Neuronal stem cell (in vitro differentiated cells): Measurements from ENCODE around the gene VEZF1.

Experiments
- DNase-seq: peaks from one replicate; pipeline ENCODE4 v3.0.0-alpha.2; 2013; ENCODE audit warnings: low spot score
- H2AFZ ChIP-seq: one replicate; pipeline ENCODE4 v1.6.1; 2013; ENCODE audit warnings: mild to moderate bottlenecking, low read length, inconsistent platforms
- H2AK5ac ChIP-seq: 2 replicates; pipeline ENCODE4 v1.6.1; 2013; ENCODE audit warnings: low read depth, mild to moderate bottlenecking, inconsistent platforms, low read length, moderate library complexity, mixed read lengths
- H2BK120ac ChIP-seq: 2 replicates; pipeline ENCODE4 v1.6.1; 2013; ENCODE audit warnings: low read depth, mild to moderate bottlenecking, inconsistent platforms, low read length, moderate library complexity, mixed read lengths
- H2BK12ac ChIP-seq: one replicate; pipeline ENCODE4 v1.6.1; 2013; ENCODE audit warnings: low read length, inconsistent platforms
- H2BK15ac ChIP-seq: 2 replicates; pipeline ENCODE4 v1.6.1; 2013; ENCODE audit warnings: mild to moderate bottlenecking, low read length, inconsistent platforms, mixed read lengths
- H2BK5ac ChIP-seq: one replicate; pipeline ENCODE4 v1.6.1; 2013; ENCODE audit warnings: inconsistent platforms, mild to moderate bottlenecking, low read length, moderate library complexity
- H3K14ac ChIP-seq: one replicate; pipeline ENCODE4 v1.6.1; 2013; ENCODE audit warnings: low read length, inconsistent platforms
- H3K18ac ChIP-seq: 2 replicates; pipeline ENCODE4 v1.6.1; 2013; ENCODE audit warnings: low read length, inconsistent platforms
- H3K23ac ChIP-seq: 2 replicates; pipeline ENCODE4 v1.6.1; 2013; ENCODE audit warnings: low read depth, mild to moderate bottlenecking, mixed read lengths, low read length, inconsistent platforms; ENCODE audit not compliant: poor library complexity
- H3K27ac ChIP-seq: replicated peaks from 3 replicates; pipeline ENCODE4 v1.5.1; 2013; ENCODE audit warnings: low read length, inconsistent platforms
- H3K27me3 ChIP-seq, 3 experiments: 2 replicates each; pipeline ENCODE4 v1.6.1; 2013; ENCODE audit warnings: low read length in 3 of 3, mild to moderate bottlenecking in 2 of 3, inconsistent platforms in 1 of 3, low read depth in 1 of 3, mixed read lengths in 1 of 3, moderate library complexity in 1 of 3; ENCODE audit not compliant: control insufficient read depth in 3 of 3, insufficient read depth in 3 of 3
- H3K36me3 ChIP-seq, 2 donors: replicated peaks in 1 of 2; 2 replicates each; pipeline ENCODE4 v1.6.1; 2013; ENCODE audit warnings: low read length in 2 of 2; ENCODE audit not compliant: control insufficient read depth in 2 of 2, insufficient read depth in 2 of 2
- H3K4ac ChIP-seq: 2 replicates; pipeline ENCODE4 v1.6.1; 2013; ENCODE audit warnings: inconsistent platforms, mild to moderate bottlenecking, low read length, moderate library complexity
- H3K4me1 ChIP-seq, 2 donors: 1 replicate in 1 of 2; 2 replicates in 1 of 2; pipeline ENCODE4 v1.6.1; 2013; ENCODE audit warnings: low read length in 2 of 2, low read depth in 1 of 2; ENCODE audit not compliant: control insufficient read depth in 2 of 2, insufficient read depth in 1 of 2
- H3K4me2 ChIP-seq: one replicate; pipeline ENCODE4 v1.6.1; 2013; ENCODE audit warnings: mild to moderate bottlenecking, low read length, inconsistent platforms; ENCODE audit not compliant: insufficient read depth, poor library complexity, severe bottlenecking
- H3K4me3 ChIP-seq, 2 donors: 2 replicates each; pipeline ENCODE4 v1.5.1; 2013; ENCODE audit warnings: low read length in 2 of 2, mild to moderate bottlenecking in 2 of 2, inconsistent platforms in 1 of 2, moderate library complexity in 1 of 2
- H3K79me1 ChIP-seq: one replicate; pipeline ENCODE4 v1.6.1; 2013; ENCODE audit warnings: low read depth, mild to moderate bottlenecking, inconsistent platforms, low read length, moderate library complexity
- H3K9ac ChIP-seq: one replicate; pipeline ENCODE4 v1.6.1; 2013; ENCODE audit warnings: mild to moderate bottlenecking, low read depth, low read length, inconsistent platforms; ENCODE audit not compliant: poor library complexity
- H3K9me3 ChIP-seq, 2 donors: replicated peaks in 1 of 2; 2 replicates each; pipeline versions ENCODE3 to v1.6.1; 2013; ENCODE audit warnings: low read length in 2 of 2, mild to moderate bottlenecking in 2 of 2, inconsistent platforms in 1 of 2, low read depth in 1 of 2, mixed read lengths in 1 of 2, moderate library complexity in 1 of 2; ENCODE audit not compliant: control insufficient read depth in 2 of 2, insufficient read depth in 1 of 2
- H4K8ac ChIP-seq: one replicate; pipeline ENCODE4 v1.6.1; 2013; ENCODE audit warnings: low read depth, mild to moderate bottlenecking, inconsistent platforms, low read length, moderate library complexity
- H4K91ac ChIP-seq: one replicate; pipeline ENCODE4 v1.6.1; 2013; ENCODE audit warnings: low read length, low read depth, mild to moderate bottlenecking, inconsistent platforms; ENCODE audit not compliant: poor library complexity
- WGBS, 2 donors: extraction: QIAGEN DNeasy Blood & Tissue Kit; methylation state at CpG; one replicate each; pipeline ENCODE4 v1.1.7; 2013; ENCODE audit warnings: missing lambda C conversion rate in 2 of 2, mixed read lengths in 1 of 2; ENCODE audit not compliant: insufficient read length in 2 of 2, insufficient replicate concordance in 1 of 2; ENCODE audit errors: extremely low coverage in 2 of 2; 5-methylcytosine and 5-hydroxymethylcytosine counted together

VEZF1 gene

DNA sequence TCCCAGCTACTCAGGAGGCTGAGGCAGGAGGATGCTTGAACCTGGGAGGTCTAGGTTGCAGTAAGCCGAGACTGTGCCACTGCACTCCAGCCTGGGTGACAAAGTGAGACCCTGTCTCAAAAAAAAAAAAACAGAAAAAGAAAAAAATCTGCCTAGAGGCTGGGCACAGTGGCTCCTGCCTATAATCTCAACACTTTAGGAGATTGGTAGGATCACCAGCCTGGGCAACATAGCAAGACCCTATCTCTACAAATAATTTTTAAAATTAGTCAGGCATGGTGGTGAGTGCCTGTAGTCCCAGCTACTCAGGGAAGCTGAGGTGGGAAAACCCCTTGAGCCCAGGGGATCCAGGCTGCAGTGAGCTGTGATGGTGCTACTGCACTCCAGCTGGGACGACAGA is 50.6 kb downstream of the VEZF1 start:
- no peak overlapping the region for H3K23ac ChIP-seq
- no peak overlapping the region for H3K9ac ChIP-seq

GRCh38 chr17:57935833-57936807 is 51.9 kb downstream of the VEZF1 start:
- Histone ChIP-seq H3K23ac (no peak overlapping the region), H3K27ac (peak overlapping the region; percentile 93), H2AK5ac (peak overlapping the region; percentile 93), H3K36me3 (no peaks in the 10 kb centered on the region), H2BK15ac (peak overlapping the region; percentile 26), H2BK5ac (peak overlapping the region; percentile 32), H3K4me1 (peaks cover 54 to 62% of the 10 kb centered on the region in 2 donors), H3K79me1 (peaks cover 3% of the 10 kb centered on the region), H3K4me3 (peak overlapping the region in 1 of 2 donors; percentile 9), H2BK120ac (no peak overlapping the region), H4K8ac (no peak overlapping the region), H2AFZ (no peak overlapping the region), H3K18ac (peak overlapping the region; percentile 96), H3K9ac (peak overlapping the region; percentile 61), H4K91ac (no peak overlapping the region), H3K4me2 (peak overlapping the region; percentile 64), H3K9me3 (no peaks in the 10 kb centered on the region), H2BK12ac (no peak overlapping the region), H3K14ac (peak overlapping the region; percentile 72), H3K4ac (peak overlapping the region; percentile 17), H3K27me3 (no peaks in the 10 kb centered on the region)
- DNase-seq = peak; percentile 89
- no CpG with 5 or more reads among the region's 11 CpGs for WGBS, 2 donors

More for the DNA sequence above, 50.6 kb downstream of the VEZF1 start:
- DNase-seq = no peak
- Histone ChIP-seq H3K4me1 (peaks cover 56 to 65% of the 10 kb centered on the region in 2 donors), H4K91ac (no peak overlapping the region), H3K79me1 (peaks cover 3% of the 10 kb centered on the region), H2BK15ac (no peak overlapping the region), H2AFZ (no peak overlapping the region), H3K4me2 (no peak overlapping the region), H4K8ac (no peak overlapping the region), H2AK5ac (no peak overlapping the region), H3K18ac (no peak overlapping the region), H2BK5ac (no peak overlapping the region), H2BK120ac (no peak overlapping the region), H3K4me3 (no peak overlapping the region), H3K14ac (no peak overlapping the region), H2BK12ac (no peak overlapping the region), H3K27me3 (no peaks in the 10 kb centered on the region), H3K4ac (no peak overlapping the region), H3K36me3 (no peaks in the 10 kb centered on the region), H3K27ac (no peak overlapping the region), H3K9me3 (no peaks in the 10 kb centered on the region)
- no CpG with 5 or more reads among the region's 2 CpGs for WGBS, 2 donors

DNA sequence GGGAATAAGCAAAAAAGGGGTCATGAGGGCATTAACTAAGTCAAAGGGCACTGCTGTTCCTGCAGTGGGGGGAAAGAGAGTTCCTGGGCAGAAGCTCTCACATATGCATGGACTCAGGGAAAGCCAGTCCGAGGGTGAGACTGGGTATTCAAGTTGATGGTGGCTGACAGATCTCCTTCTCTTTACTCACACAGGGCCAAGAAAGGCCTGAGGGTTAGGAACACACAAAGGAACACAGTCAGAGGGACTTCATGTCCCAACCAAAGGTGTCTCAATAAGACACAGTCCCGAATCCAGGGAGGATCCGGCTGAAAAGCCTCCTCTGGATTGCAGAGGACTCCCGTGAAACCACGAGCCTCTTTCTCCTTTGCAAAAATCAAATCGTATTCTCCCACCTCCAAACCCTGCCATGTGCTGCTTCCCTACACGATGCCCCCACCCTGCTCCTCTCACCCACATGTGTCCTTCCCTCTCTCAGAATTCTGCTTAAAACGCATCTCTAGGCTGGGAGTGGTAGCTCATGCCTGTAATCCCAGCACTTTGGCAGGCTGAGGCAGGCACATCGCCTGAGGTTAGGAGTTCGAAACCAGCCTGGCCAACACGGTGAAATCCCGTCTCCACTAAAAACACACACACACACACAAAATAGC is 56.4 kb downstream of the VEZF1 start:
- no peak overlapping the region for H2AFZ ChIP-seq
- H3K4me2 ChIP-seq = no peak overlapping the region
- no peaks in the 10 kb centered on the region for H3K36me3 ChIP-seq
- no peak overlapping the region for H3K4ac ChIP-seq
- H3K4me3 ChIP-seq = no peak overlapping the region
- no peaks in the 10 kb centered on the region for H3K27me3 ChIP-seq
- no peak overlapping the region for H2AK5ac ChIP-seq
- peak overlapping the region; percentile 53 for H3K18ac ChIP-seq
- H3K23ac ChIP-seq = no peak overlapping the region
- no peak for DNase-seq
- H4K8ac ChIP-seq = no peak overlapping the region
- H4K91ac ChIP-seq = no peak overlapping the region
- peak overlapping the region; percentile 0 for H2BK12ac ChIP-seq
- H3K27ac ChIP-seq = no peak overlapping the region
- no peak overlapping the region for H3K9ac ChIP-seq
- peaks cover 52 to 58% of the 10 kb centered on the region in 2 donors for H3K4me1 ChIP-seq
- H3K79me1 ChIP-seq = peaks cover 3% of the 10 kb centered on the region
- H2BK15ac ChIP-seq = no peak overlapping the region
- no peak overlapping the region for H2BK120ac ChIP-seq
- no peaks in the 10 kb centered on the region for H3K9me3 ChIP-seq
- no peak overlapping the region for H3K14ac ChIP-seq
- no CpG with 5 or more reads among the region's 12 CpGs for WGBS, 2 donors
- no peak overlapping the region for H2BK5ac ChIP-seq

GRCh38 chr17:57930239-57930638 is 57.8 kb downstream of the VEZF1 start:
- no peak overlapping the region for H2BK5ac ChIP-seq
- H3K14ac ChIP-seq = no peak overlapping the region
- no peak overlapping the region for H2AFZ ChIP-seq
- H3K9me3 ChIP-seq = no peaks in the 10 kb centered on the region
- H3K27ac ChIP-seq = no peak overlapping the region
- no peak overlapping the region for H4K91ac ChIP-seq
- H3K4me1 ChIP-seq = peaks cover 56 to 66% of the 10 kb centered on the region in 2 donors
- no peak overlapping the region for H2BK12ac ChIP-seq
- peak overlapping the region; percentile 41 for H2AK5ac ChIP-seq
- H2BK15ac ChIP-seq = peak overlapping the region; percentile 33
- no peak overlapping the region for H3K4me2 ChIP-seq
- H3K27me3 ChIP-seq = no peaks in the 10 kb centered on the region
- H3K18ac ChIP-seq = peak overlapping the region; percentile 46
- no peak overlapping the region for H3K4me3 ChIP-seq
- no peak for DNase-seq
- H2BK120ac ChIP-seq = no peak overlapping the region
- no peak overlapping the region for H3K9ac ChIP-seq
- no CpG with 5 or more reads among the region's 5 CpGs for WGBS, 2 donors
- H3K36me3 ChIP-seq = peaks cover 0 to 4% of the 10 kb centered on the region in 2 donors
- H4K8ac ChIP-seq = no peak overlapping the region
- peaks cover 3% of the 10 kb centered on the region for H3K79me1 ChIP-seq
- no peak overlapping the region for H3K4ac ChIP-seq
- H3K23ac ChIP-seq = no peak overlapping the region
